HG03460 (cell line): ENCODE data around the gene ASB16.
A peak's percentile ranks its signal among the peaks of the same experiment; 100 is the strongest.

ENCODE experiments used
- ATAC-seq: cut with Tn5 transposase; IDR thresholded peaks from one replicate; pipeline ENCODE4 v1.9.1; 2021; ENCODE audit not compliant: unreplicated experiment

Gene ASB16

DNA sequence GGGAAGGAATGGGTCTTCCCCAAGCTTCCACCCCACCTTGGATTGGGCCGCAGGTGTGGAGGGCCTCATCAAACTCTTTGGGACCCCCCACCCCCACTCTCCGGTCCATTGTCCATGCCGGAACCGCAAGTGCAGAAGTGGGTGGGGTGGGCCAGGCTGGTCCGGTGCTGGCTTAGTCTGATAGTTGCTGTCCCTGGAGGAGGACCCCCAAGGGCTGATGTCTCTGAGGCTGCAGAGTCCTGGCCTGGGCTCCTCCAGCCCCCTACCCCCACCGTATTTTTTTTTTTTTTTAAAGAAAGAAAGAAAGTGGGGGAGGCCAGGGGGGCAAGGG, 36.3 kb downstream of the ASB16 start:
- no peak for ATAC-seq

DNA sequence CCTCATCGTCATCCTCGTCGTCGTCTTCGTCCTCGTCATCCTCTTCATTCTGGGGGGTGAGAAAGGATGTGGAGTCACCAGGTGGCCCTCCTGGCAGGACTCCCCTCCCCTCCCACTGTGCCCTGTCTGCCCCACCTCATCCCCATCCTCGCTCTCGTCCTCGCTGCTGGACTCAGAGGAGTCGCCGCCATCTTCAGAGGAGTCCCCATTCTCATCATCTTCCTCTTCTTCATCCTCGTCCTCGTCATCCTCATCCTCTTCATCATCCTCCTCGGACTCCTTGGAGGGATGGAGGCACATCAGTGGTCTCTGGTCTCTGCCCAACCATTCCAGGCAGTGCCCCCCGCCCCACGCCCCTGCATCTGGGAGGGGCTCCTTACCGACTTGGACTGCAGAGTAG, 36.8 kb downstream of the ASB16 start:
- no peak for ATAC-seq

DNA sequence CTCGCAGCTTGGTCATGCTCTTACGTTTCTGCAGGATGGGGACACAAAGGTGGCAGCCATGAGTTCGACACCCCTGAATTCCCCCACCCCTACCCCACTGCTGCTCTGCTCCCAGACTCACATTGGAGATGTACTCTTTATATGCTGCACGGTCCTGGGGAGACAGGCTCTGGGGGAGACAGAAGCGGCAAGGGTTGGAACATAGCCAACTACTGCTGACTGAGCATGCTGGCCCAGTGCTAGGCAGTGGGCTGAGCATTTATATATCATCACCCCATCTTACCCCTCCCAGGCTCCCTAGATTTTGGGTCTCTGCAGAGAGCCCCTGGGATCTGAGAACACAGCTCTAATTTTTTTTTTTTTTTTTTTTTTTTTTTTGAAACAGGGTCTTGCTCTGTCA, 37.2 kb downstream of the ASB16 start:
- ATAC-seq: no peak

DNA sequence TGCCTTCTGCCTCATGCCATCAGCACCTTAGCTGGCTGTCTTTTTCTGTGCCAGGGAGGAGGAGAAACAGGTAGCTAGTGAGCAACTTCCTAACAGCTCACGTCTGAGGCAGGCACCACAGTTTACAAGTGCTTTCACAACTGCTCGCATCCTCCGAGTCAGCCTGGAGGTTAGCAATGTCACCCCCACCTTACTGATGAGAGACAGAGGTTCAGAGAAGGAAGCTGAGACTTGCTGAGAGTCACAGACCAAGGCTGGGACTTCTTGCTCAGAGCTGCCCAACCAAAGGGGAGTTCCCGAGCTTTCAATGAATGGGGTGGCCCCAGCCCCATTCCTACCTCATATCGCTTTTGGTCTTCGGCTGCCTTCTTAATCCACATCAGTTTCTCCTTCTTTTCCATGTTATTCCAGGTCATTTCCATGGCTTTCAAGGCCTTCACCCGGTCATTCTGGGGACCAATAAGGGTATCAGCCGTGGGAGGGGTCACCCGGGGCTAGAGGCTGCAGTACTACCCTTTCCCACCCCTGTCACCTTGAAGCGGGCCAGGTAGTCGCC, 39.4 kb downstream of the ASB16 start:
- peak; percentile 21 for ATAC-seq

DNA sequence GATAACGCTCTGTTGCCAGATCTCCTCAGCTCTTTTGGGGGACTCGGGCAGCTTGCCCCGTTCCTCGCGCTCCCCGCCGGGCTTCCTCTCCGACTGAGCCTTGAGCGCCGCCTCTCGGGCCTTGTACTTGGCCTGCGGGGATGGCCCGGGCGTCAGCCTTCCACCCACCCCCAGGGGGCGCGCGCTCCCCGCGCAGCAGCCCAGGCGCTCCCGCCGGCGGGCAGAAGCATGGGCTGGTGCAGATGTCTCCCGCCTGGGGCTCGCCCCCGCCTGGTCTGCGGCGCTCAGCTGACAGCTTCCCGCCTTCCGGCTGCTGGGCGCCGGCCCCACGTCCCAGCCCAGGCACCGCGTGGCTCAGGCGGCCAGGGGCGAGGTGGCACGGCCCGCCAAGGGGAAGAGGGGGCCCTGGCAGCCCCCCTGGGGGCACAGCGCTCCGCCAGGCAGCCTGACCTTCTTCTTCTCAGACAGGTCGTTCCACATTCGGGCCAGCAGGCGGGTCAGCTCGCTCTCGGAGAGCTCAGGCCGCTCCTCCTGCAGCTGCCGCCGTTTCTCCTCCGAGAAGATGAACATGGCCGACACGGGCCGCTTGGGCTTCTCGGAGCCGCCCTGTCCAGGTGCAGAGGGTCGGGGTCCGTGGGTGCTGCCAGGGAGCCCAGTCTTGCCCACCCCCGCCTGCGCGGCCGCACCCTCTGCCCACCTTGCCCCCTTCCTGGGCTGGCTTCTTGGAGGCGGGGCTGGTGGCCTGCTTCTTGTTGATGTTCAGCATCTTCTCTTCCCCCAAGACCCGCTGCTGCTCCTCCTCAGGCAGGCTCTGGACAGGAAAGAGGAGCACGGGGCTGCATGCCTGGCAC, 40.1 kb downstream of the ASB16 start:
- peak; percentile 76 for ATAC-seq

DNA sequence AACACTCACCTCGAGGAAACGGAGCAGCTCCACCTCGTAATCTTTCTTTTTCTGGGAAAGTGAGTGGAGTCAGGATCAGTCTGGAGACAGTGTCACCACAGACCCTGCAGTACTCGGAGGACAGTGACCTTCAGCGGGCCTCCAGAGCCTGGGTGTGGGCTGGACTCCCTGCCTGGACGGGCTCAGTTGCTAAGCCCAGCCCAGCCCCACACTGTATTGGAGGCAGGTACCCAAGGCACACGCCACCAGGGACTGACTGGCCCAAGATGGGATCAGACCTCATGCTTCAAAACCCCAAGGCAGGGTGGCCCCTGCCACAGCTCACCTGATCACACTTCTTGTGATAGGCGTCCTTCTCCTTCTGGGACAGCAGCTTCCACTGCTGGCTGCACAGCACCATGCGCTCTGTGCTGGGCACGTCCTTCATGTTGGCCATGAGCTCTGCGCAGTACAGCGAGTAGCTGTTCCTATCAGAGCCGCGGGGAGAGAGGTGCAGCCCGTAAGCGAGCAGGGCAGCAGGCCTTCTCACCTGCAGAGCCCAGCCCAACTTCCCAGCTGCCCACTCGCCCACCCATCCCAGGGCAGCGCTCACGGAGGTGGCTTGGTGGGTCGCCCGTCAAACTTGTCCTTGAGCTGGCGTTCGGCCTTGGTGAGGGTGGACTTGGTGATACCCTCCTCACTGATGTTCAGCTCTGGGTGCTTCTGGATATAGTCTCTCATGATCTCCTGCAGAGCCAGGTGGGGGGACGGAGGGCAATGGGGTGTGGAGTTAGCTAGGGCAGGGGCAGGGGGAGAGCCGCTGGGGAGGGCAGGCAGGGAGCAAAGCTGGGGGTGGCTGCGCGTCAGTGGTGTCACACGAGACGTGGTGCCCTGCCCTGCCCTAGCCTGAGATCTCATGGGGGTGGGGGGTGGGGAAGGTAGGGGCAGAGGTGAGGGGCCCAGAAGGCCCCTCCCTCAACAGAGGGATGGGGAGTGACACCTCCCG, 41.1 kb downstream of the ASB16 start:
- no peak for ATAC-seq

DNA sequence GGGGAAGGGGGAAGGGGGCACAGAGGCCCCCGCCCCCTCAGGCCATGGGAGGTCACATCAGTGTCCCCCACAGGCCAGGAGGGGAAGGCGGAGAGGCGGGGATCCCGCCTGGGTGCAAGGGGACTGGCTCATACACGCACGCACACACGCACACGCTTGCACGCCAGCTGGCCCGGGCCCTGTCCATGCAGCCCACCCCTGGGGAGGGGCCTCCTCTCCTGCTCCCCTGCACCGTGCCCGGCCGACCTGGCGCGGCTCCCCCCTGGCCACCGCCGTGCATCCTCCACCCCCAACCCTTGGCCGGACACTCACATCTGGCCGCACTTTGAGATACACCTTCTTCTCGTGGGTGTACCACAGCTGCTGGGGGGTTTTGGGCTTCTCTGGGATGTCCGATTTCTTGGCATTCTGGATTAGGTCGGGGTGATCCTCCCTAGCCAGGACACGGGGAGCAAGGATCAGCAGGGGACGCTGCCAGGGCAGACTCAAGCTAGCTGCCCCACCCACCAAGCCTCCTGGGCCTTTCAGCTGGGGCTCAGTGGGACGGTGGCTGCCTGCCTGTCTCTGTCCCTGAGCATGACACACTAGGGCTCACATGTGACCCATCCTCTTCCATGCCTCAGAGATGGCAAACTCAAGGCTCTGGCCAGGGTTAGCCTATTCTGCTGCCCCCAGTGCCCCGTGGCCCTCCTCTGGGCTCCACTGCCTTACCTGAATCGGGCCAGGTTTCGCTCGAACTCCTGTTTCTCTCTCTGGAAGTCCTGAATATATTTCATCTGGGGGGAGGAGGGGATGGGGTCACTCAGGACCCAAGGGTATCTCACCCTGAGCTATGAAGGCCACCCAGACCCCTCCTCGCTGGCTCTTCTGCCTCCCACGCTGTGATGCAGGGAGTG, 42.3 kb downstream of the ASB16 start:
- no peak for ATAC-seq

DNA sequence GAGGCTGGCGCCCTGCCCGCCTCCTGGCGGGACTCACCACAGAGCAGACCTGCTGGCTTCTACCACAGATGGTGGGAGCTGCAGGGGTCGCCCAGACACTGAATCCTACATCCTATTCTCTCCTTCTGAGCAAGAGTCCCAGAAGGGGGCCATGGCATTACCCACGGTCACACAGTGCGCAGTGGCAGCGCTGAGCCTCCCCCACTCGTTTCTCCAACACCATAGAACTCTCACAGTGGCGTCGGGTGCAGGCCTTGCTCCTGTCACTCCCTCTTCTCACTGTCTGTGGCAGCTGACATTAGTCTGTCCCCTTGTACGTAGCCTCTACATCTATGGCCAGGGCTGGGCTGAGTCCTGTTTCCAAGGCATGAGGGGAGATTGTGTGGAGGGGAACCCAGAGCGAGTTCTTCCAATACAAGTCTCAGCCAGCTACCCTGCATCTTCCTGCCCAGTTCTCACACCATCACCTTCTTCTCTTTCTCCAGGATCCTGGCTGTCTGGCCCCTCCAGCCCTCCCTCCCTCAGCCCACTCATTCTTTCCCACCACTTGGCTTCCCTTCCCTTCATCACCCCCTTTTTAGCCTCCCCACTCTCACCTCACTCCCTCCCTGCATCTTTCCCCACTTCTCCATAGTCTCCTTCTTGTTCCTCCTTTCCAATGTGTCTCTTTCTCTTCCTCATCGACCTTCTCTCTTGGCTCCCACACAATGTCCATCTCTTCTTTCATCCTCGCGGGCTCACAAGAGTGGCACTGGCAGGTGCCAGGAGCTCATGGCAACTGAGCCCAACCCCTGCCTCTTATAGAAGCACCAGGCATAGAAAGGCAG, 43.1 kb downstream of the ASB16 start:
- no peak for ATAC-seq

DNA sequence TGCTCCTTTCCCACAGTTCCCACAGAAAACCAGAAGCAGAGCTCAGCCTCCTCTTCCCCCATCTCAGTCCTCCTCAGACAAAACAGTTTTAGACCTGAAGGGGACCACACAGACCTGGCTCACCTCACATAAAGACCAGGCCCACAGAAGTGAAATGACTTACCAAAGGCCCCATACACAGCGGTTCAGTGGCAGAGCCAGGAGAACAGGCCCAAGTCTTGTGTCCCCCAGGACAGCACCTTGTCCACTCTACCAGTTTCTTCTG, 43.7 kb downstream of the ASB16 start:
- no peak for ATAC-seq

DNA sequence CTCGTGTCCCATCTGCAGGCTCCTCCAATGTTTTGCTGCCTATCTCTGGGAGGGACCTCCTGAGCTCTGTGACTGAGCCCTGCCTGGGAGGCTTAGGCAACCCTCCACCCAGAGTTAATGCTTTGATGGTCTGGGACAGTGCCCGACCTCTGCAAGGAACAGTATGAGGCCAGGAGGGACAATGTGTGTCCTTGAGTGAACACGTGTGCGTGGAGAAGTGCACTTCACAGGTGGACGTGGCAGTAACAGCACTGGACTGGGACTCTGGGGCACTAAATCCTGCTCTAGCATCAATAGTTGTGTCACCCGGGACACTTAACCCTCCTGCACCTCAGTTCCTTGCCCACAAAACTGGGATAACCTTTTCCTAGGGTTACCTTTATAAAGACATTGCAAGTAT, 44.4 kb downstream of the ASB16 start:
- ATAC-seq: no peak

DNA sequence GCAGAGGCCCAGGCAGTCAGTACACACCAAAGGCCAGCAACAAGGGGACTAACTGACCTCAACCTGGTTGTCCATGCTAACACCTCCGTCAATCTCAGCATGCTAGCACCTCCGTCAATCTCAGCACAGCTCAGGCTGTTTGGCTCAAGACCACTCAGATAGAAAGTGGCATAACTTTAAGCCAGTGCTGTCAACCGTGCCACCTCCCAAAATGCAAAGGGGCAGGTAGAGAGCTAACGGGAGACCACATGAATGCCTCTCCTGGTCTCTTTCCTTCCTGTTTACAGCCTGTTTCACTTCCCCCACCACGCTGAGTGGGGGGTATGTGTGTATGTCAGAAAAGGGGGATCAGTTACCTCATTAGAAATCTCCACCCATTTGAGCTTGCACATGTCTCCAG, 45.7 kb downstream of the ASB16 start:
- ATAC-seq: no peak

DNA sequence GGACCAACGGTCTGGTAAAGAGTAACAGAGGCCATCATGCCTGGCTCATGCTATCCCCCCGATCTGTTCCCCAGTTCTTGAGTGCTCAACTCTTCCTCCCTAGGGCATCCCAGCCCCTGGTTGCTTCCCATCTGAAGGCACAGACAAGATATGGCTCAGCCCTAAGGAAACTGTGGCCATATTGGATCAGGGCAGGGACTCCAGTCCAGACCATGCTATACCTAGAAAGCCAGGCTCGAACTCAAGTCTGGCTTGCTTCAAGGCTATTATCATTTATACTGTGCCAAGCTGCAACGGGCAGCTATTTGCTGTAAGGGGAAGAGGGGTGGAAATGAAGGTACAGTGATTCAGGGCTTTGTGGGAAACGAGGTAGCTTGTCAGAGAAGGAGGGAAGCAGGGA, 46.2 kb downstream of the ASB16 start:
- ATAC-seq: no peak

DNA sequence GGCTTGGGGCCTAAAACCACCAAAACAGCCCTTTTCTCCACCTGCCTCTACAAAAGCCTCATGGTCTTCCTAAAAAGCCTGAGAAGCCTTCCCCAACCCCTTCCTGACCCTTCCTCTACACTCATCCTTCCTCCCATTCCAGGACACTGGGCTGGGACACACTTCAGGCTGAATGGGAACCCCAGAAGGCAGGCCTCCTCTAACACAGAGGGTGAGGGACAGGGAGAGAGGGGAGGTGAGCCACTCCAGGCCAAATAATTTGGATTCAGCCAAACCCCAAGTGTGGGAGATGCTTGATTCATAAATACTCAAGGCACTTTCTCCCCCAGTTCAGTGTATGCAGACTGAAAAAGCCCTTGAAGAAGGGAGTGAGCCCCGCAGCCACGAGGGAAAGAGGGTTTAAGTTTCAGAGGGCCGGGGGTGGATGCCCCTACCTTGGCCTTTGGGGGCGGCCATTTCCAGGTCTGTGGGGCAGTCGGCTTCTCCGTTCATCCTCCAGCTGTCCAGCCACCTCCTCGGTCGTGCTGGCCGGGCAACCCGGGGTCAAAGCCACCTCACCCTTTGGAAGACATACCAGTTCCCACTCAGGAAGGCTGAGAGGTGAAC, 47.3 kb downstream of the ASB16 start:
- ATAC-seq: peak; percentile 0

DNA sequence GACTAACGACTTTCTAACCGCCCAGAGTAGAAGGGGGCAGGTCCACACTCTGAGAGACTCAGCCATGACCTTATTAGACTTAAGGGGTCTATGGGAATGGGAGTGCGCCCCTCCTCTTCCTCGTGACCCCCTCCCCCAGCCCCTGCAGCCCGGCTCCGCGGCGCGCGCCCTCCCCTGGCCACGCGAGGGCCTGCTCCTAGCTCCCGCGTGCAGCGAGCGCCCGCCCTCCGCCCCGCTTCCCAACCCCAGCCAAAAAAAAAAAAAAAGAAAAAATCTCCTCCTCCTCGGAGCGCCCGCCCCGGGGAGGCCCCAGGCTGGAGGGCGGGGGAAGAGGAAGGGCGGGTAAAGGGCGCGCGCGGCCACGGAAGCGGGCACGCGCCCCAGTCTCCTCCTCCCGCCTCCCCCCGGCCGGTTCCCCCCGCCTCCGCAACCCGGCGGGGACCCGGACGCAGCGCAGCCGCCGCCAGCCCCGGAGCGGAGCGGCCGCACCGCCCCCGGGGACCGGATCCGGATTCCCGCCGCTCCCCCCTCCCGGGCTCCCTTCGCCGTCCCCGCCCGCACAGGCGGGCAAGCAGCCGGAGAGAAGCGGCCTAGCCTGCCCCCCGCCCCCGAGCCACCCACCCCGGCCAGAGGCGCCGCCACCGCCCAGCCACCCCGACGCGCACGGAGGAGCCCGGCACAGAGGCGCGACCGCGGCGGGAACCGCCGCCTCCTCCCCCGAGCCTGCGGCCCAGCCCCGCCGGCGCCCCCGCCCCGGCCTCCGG, 48.0 kb downstream of the ASB16 start:
- ATAC-seq: peak; percentile 22

DNA sequence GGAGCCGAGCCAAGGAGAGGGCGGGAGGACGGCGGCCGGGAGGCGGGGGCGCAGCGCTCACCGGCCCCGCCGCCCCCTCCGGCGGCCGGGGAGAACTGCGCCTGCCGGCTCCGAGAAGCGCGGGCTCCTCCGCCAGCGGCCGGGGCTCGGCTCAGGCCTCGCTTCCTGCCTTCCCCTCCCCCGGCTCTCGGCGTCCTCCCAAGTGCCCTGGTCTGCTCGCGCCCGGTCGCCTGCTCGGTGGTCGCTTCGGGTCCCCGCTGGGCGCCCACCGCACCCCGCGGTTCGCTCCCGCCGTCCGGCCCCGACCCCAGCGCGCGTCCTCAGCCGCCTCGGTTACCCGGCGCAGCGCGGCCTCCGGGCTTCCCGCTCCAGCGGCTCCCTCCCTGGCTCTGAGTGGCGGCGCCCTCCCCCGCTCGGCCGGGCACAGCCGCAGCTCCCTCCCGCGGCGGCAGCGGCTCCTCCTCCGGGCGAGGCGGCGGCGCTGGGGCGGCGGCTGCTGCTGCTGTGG, 48.7 kb downstream of the ASB16 start:
- ATAC-seq: peak; percentile 40

DNA sequence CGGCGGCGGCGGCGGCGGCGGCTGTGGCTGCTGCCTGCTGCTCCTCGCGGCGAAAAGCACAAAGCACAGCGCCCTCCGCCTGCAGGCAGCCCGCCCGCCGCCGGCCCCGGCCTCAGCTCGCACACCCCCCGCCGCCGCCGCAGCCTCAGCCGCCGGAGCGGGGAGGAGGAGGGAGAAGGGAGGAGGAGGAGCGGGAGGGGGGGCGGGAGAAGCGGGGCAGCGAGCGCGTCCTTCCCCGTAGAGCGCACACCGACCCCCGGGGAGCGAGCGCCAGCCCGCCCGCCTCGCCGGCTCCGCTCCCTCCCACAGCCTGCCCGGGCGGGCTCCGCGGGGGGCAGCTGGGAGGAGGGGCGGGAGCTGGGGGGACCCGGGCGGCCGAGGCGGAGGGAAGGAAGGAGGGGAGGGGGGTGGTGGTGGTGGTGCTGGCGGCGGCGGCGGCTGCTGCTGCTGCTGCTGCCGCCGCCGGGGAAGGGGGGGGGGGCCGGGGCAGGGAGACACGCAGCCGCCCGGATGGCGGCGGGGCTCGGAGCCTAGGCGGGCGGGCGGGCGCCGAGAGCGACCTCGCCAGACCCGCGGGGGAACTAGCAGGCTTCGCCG, 49.2 kb downstream of the ASB16 start, which contains the start of gene UBTF:
TSS of gene UBTF (minus strand) at position 60 of the 597 bp plus-strand sequence. CDS start 1,446 bp downstream, outside the sequence.
- peak; percentile 8 for ATAC-seq

DNA sequence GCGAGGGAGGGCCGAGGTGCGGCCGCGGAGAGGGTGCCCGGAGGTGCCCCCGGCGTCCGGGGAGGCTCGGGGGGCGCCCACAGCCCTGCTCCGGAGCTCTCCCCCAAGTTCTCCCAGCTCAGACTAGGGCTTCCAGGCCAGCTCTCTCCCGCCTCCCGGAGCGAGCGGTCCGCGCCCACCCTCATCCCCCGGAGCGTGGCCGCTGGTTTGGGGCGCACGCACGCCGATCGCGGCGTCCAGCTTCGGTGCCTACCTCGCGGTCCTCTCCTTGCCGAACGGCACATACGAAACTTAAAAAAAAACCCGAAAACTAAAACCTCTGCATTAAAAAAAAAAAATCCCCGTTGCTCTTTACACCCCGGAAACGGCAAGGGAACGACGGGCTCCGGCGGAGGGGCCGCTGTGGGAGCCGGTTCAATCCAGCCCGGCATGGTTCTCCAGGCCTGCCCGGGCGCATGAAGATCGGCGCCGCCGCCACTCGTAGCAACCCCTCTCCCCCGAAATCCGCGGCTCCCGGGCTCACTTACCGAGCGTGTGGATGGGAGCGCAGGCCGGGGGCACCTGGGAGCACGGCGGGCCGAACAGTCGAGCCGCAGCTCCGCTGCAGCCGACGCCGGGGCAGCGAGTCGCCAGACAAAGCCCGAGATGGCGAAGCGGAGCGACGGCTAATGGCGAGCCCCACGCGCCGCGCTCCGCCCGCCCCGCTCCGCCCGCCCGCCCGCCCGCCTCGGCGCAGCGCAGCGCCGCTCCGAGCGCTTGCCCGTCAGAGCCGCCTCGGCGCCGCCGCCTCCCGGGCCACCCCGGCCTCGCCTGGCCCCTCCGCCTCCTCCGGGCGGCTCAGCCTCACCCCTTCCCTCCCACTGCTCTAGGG, 49.9 kb downstream of the ASB16 start:
- no peak for ATAC-seq
